Endometrial microvascular endothelial cells (primary cell): Measurements from ENCODE around the gene ICE1. TPM values are rescaled to one million over a fixed set of nuclear protein-coding genes. Genes with fewer than 3 reads are reported as not detected.
"Not testable (repeated sequence)": the region's sequence is repeated elsewhere in the genome, so short reads cannot be mapped to it uniquely, and the experiment has no call there.

Source experiments
- in situ Hi-C: cut with HindIII; loops from 2 replicates; pipeline ENCODE4 v1.10.0; 2017; ENCODE audit warnings: low sequenced_read_pairs, low pct_unique_long_range_greater_than_20kb; ENCODE audit errors: inconsistent ontology term
- total RNA-seq: library from RNA; depleted of rRNA; stranded (reverse); fragments of >200 nt; gene quantifications from one replicate; pipeline ENCODE4 v1.2.3, GENCODE V29; 2015; ENCODE audit errors: inconsistent ontology term

The ICE1 gene
- total RNA-seq, 1 donor from 2014 or later, result 23.4 TPM

DNA sequence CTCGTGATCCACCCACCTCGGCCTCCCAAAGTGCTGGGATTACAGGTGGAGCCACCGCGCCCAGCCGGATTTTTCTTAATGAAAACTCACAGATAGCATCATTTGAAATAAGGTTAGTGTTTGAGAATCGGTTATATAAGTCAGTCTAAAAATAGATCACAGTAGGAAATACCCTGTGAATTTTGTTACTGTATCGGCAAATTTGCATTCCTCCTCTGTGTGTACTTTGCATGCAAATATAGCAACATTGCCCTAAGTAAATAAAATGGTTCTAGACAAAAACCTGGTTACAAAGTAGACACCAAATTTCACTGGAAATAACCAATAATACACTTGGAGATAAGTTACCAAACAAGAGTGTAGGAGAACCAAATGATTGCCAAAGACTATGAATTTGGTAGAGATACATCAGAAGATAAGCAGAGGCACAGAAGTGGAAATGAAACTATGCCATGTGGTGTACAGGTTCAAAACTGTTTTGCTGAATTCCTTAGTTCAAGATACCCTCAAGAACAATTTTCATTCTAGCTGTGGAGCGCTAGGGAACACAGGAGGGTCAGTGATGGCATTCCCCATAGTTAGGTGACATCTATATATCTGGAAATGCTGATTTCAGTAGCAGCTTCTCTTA lies 58.1 kb downstream of the ICE1 start:
- in situ Hi-C loops, result no loop called here

DNA sequence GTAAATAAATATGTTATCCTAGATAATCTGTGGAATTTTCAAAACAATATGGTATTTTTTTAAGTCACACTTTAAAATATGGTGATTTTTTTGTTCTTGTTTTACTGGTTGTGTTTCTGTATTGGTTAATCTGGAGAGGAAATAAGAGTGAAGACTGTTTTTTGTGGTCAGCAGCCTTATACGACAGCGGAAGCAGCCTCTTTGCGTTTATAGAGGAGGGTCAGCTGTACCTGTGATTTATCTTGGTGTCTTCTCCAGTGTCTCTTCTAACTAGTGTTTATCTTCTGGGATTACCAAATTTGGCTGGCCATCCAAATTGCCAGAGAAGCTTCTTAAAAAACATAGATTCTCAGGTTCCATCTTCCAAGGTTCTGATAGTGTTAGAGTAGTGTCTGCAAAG lies 58.7 kb downstream of the ICE1 start:
- in situ Hi-C loops, result no loop called here

- in situ Hi-C loops, result no loop called here
Measured at GRCh38 chr5:5481633-5482032, 59.2 kb downstream of the ICE1 start.

GRCh38 chr5:5483350-5483749 lies 60.9 kb downstream of the ICE1 start:
- in situ Hi-C loops, result no loop called here

- in situ Hi-C loops, result no loop called here
Measured at GRCh38 chr5:5483880-5484598, 61.6 kb downstream of the ICE1 start.

- in situ Hi-C loops, result no loop called here
Measured at GRCh38 chr5:5486122-5486521, 63.6 kb downstream of the ICE1 start.

GRCh38 chr5:5487585-5488360 lies 65.3 kb downstream of the ICE1 start:
- in situ Hi-C loops, result no loop called here

- in situ Hi-C loops, result no loop called here
Measured at GRCh38 chr5:5490774-5491347, 68.4 kb downstream of the ICE1 start.

GRCh38 chr5:5492087-5492933 lies 69.8 kb downstream of the ICE1 start:
- in situ Hi-C loops, result no loop called here

DNA sequence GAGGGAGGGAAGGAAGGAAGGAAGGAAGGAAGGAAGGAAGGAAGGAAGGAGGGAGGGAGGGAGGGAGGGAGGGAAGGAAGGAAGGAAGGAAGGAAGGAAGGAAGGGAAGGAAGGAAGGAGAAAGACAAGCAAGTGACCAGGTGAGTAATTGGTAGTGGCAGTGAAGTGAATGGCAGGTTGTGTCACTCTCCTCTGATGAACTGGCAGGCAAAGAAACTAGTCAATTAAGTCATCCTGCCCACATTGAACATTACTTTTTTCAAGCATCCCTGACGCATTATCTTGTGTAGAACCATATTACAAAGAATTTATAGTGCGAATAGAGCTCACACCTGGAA lies 70.4 kb downstream of the ICE1 start:
- in situ Hi-C loops, result not testable (repeated sequence)

DNA sequence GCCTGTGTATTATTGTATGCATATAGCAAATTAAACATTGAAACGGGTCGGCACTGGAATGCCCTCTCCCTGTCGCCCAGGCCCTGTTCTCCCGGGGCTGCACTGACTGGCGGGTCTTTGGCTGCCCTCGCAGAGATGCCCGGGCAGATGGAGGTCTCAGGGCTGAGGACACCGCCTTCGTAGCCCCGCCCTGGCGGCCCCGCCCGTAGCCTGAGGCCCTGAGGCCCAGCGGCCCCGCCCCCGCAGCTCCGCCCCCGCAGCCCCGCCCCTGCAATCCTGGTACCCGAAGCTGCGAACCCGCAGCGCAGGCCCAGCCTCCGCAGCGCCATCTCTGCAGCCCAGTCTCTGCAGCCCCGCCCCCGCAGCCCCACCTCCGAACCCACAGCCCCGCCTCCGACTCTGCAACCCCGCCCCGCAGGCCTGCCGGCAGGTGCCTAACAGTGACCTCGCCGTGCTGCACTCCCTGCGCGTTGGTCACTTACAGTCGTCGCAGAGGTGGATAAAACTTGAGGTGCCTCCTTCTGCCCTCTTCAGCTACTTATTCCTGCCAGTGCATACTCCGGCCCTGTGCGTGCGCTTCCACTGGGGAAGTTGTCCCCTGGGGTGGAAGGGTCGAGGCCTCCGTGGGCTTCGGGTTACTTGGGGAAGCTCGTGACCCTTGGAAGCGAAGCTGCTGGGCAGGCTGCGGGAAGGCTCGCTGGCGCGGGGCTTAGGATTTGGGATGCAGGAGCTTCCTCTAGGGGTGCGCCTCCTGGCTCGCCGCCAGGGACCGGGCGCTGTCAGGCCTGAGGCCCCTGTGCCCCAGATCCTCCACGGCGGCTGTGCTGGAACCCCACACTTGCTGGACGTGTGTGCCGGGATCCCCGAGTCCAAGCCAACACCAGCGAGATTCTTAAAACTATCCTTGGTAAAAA lies 72.3 kb downstream of the ICE1 start:
- in situ Hi-C loops, result no loop called here

DNA sequence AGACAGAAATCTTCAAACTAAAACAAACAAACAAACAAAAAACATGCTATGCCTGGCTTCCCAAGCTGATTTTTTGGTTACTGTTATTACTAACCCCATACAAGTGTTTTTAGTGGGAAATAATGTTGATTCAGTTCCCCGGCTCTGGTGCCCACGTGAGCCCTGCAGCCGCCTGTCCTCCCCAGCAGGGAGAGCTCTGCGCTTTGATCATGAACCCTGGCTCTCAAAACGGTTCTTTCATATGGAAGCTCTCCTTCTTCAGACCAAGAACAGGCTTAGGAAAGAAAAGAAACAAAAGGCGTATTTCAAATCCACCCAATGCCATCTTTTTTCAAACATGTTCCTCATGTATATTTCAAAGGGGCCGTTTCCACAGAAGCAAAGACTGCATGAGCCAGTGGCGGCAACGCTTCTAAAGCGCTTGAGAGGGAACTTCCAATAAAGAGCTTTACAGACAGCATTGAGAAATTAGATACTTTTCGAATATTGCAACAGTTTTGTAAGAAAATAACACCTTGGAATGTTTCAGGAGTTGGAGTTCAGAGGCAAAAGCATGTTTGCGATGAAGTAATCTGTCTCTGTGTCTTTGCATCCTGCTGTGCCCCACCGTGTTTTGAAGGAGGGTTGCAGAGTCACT lies 74.8 kb downstream of the ICE1 start:
- in situ Hi-C loops, result no loop called here

DNA sequence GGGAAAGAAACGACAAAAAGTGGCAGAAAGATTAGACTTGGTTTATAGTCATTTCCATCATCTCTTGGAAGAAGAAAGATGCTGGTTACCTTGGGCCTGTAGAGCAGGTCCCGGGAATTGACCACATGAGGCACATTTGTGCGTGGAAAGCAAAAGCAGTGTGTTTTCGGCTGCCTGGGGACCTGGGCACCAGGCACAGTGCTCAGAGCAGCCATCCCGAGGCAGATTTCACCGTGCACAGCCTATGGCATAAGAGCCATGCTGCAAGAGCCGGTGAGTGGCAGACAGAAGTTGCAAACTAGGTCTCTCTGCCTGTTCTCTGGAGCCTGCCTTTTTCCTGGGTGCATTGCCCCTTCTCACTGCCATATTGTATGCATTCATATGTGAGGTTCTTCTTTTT lies 77.0 kb downstream of the ICE1 start:
- in situ Hi-C loops, result no loop called here

DNA sequence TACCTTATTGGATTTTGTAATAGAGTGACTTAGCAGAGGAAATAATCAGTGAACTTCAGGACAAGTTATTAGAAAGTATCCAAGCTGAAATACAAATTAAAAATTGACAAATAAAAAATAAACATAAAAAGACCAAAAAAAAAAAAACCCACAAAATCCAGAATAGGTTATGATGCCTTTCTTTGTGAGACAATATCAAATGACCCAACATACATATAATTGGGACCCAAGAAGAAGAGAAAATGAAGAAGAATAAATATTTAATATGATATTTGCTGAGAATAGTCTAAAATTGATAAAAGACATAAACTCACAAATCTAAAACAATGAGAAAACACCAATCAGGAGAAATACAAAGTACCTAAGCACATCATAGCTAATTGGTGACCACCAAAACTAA lies 81.8 kb downstream of the ICE1 start:
- in situ Hi-C loops, result no loop called here

DNA sequence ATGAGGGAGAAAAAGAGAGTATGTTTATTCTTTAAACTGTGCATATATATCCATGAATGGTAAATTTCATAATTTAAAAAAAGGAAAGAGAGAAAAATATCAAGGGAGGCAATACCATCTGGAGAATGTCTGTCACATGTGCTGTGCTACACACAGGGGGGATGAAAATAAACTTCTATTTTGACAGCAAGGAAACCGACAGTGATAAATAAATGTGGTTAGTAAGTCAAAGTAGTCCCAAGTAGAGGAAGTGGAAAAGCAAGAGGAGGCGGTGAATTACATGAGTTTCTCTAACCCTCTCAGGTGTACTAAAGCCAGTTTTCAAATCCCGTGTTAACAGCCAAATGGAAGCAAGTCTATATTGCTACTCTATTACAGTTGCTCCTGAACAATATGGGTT lies 83.3 kb downstream of the ICE1 start:
- in situ Hi-C loops, result no loop called here

GRCh38 chr5:5508391-5508790 lies 85.9 kb downstream of the ICE1 start:
- in situ Hi-C loops, result no loop called here

- in situ Hi-C loops, result no loop called here
Measured at GRCh38 chr5:5511904-5512416, 89.5 kb downstream of the ICE1 start.
